ENCODE data around the gene GPR137.

Gene GPR137

GRCh38 chr11:64324692-64325469 lies 39.2 kb downstream of the GPR137 start:
- TF ChIP-seq EZH2 (IDR thresholded peaks at IDR 0.05; ENCODE audit: borderline replicate concordance, low read length): no peak
- no peak for TF ChIP-seq CTCF (IDR thresholded peaks at IDR 0.05; ENCODE audit: low read length)
- Histone ChIP-seq H3K4me1 (ENCODE audit: insufficient read depth, low read length, severe bottlenecking) (no peaks in the 10 kb centered on the region), H3K9ac (ENCODE audit: low read length) (no peak overlapping the region), H4K20me1 (ENCODE audit: insufficient read depth, low read length) (no peaks in the 10 kb centered on the region), H3K79me2 (ENCODE audit: insufficient read depth, low read length) (no peaks in the 10 kb centered on the region), H3K36me3 (ENCODE audit: insufficient read depth, low read length) (peaks cover 10% of the 10 kb centered on the region; the same call in 1 of the 2 replicates), H3K4me2 (ENCODE audit: low read length) (no peak overlapping the region), H2AFZ (ENCODE audit: low read length) (no peak overlapping the region), H3K9me3 (ENCODE audit: low read length) (no peaks in the 10 kb centered on the region), H3K9me2 (ENCODE audit: low read depth, low read length) (no peaks in the 10 kb centered on the region), H3K4me3 (ENCODE audit: low read depth, low read length, poor library complexity, severe bottlenecking) (no peak overlapping the region), H3F3A (ENCODE audit: insufficient read depth, low read length) (no peaks in the 10 kb centered on the region), H3K27ac (ENCODE audit: low read depth, low read length, poor library complexity, severe bottlenecking) (no peak overlapping the region), H3K27me3 (ENCODE audit: insufficient read depth, low read length) (peaks cover 4% of the 10 kb centered on the region; the same call in 1 of the 2 replicates)

- Histone ChIP-seq H3K27ac (ENCODE audit: low read depth, low read length, poor library complexity, severe bottlenecking) (no peak overlapping the region), H3K4me2 (ENCODE audit: low read length) (no peak overlapping the region), H3K36me3 (ENCODE audit: insufficient read depth, low read length) (no peaks in the 10 kb centered on the region), H3K79me2 (ENCODE audit: insufficient read depth, low read length) (no peaks in the 10 kb centered on the region), H2AFZ (ENCODE audit: low read length) (no peak overlapping the region), H3K27me3 (ENCODE audit: insufficient read depth, low read length) (peaks cover 4% of the 10 kb centered on the region; the same call in 1 of the 2 replicates), H4K20me1 (ENCODE audit: insufficient read depth, low read length) (no peaks in the 10 kb centered on the region), H3K9me2 (ENCODE audit: low read depth, low read length) (no peaks in the 10 kb centered on the region), H3F3A (ENCODE audit: insufficient read depth, low read length) (no peaks in the 10 kb centered on the region), H3K4me1 (ENCODE audit: insufficient read depth, low read length, severe bottlenecking) (peaks cover 9% of the 10 kb centered on the region), H3K9ac (ENCODE audit: low read length) (no peak overlapping the region), H3K9me3 (ENCODE audit: low read length) (no peaks in the 10 kb centered on the region), H3K4me3 (ENCODE audit: low read depth, low read length, poor library complexity, severe bottlenecking) (no peak overlapping the region)
- TF ChIP-seq CTCF (IDR thresholded peaks at IDR 0.05; ENCODE audit: low read length) (no peak), EZH2 (IDR thresholded peaks at IDR 0.05; ENCODE audit: borderline replicate concordance, low read length) (no peak)
Measured at GRCh38 chr11:64327375-64327774, 41.7 kb downstream of the GPR137 start.

- H3K9ac ChIP-seq (ENCODE audit: low read length): no peak overlapping the region
- H3K79me2 ChIP-seq (ENCODE audit: insufficient read depth, low read length): no peaks in the 10 kb centered on the region
- no peak overlapping the region for H2AFZ ChIP-seq (ENCODE audit: low read length)
- H3K4me1 ChIP-seq (ENCODE audit: insufficient read depth, low read length, severe bottlenecking): peaks cover 9% of the 10 kb centered on the region
- H3K4me2 ChIP-seq (ENCODE audit: low read length): no peak overlapping the region
- TF ChIP-seq CTCF (IDR thresholded peaks at IDR 0.05; ENCODE audit: low read length) (no peak), EZH2 (IDR thresholded peaks at IDR 0.05; ENCODE audit: borderline replicate concordance, low read length) (no peak)
- H3K4me3 ChIP-seq (ENCODE audit: low read depth, low read length, poor library complexity, severe bottlenecking): no peak overlapping the region
- H3K27me3 ChIP-seq (ENCODE audit: insufficient read depth, low read length): peaks cover 4% of the 10 kb centered on the region; the same call in 1 of the 2 replicates
- no peaks in the 10 kb centered on the region for H3K36me3 ChIP-seq (ENCODE audit: insufficient read depth, low read length)
- no peaks in the 10 kb centered on the region for H3K9me2 ChIP-seq (ENCODE audit: low read depth, low read length)
- H3K9me3 ChIP-seq (ENCODE audit: low read length): no peaks in the 10 kb centered on the region
- no peaks in the 10 kb centered on the region for H3F3A ChIP-seq (ENCODE audit: insufficient read depth, low read length)
- no peaks in the 10 kb centered on the region for H4K20me1 ChIP-seq (ENCODE audit: insufficient read depth, low read length)
- no peak overlapping the region for H3K27ac ChIP-seq (ENCODE audit: low read depth, low read length, poor library complexity, severe bottlenecking)
Measured at GRCh38 chr11:64327993-64328392, 42.3 kb downstream of the GPR137 start.

Measured in OCI-LY1 (cell line).